ENCODE results near the gene FAM222A. TPM values are rescaled to one million over a fixed set of nuclear protein-coding genes. Genes with fewer than 3 reads are reported as not detected.
"Not testable (repeated sequence)": the region's sequence is repeated elsewhere in the genome, so short reads cannot be mapped to it uniquely, and the experiment has no call there.

The FAM222A gene
- total and polyA plus RNA-seq, 2 donors: 0.71 to 0.78 TPM

DNA sequence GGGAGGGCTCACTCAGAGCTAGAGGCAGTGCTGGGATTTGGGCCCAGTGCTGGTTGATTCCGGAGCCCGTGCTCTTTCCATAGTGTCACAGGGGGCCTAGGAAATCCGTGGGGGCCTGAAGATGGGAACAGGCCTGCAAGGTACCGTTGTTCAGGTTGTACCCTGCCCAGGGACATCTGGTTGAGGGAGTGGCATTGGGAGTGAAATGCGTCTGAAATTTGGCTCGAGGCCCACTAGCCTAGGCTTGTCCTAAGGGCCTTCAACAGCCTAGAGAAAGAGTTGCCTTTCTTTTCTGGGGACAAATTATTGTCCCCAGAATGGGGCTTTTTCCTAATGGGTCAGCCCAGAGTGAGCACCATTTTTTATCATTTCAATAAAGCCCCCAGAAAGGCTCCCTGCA lies 26.4 kb upstream of the FAM222A start:
- WGBS: 87% methylated on average over 6 of the region's 6 CpGs

DNA sequence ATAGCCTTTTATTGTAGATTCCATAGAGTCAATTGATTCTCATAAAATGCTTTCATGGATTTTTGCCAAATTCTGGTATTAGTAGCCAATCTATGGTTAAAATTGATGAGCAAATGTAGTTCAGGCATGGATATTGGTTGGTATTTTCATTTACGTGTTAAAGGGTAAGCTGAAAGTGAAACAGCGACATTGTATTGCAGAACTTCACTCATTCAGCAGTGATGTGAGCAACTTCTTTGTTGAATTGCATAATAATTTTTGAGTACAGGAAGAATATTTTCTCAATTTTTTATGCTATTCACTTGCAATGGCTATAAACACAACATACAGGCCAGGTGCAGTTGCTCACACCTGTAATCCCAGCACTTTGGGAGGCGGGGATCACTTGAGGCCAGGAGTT lies 24.2 kb upstream of the FAM222A start:
- Histone ChIP-seq H3K4me3 (ENCODE audit: low read length in 2 of 2) (no peak overlapping the region), H3K27ac (ENCODE audit: low read depth in 1 of 2, low read length in 1 of 2) (no peak overlapping the region), H3K36me3 (ENCODE audit: control insufficient read depth in 2 of 2, insufficient read depth in 2 of 2, low read length in 1 of 2) (no peaks in the 10 kb centered on the region), H3K9me3 (ENCODE audit: control insufficient read depth in 2 of 2, insufficient read depth in 1 of 2, low read length in 1 of 2) (no peaks in the 10 kb centered on the region), H3K4me1 (ENCODE audit: control insufficient read depth in 2 of 2, insufficient read depth in 2 of 2, low read length in 2 of 2) (no peaks in the 10 kb centered on the region), H3K27me3 (ENCODE audit: control insufficient read depth in 2 of 2, insufficient read depth in 1 of 2, low read length in 1 of 2) (peaks cover 0 to 2% of the 10 kb centered on the region in 2 donors)
- 96% methylated on average over 3 of the region's 3 CpGs for WGBS
- no peak for DNase-seq (ENCODE audit: low read depth in 6 of 9, low spot score in 9 of 9)

More for the DNA sequence above, 26.4 kb upstream of the FAM222A start:
- H3K36me3 ChIP-seq (ENCODE audit: control insufficient read depth in 2 of 2, insufficient read depth in 2 of 2, low read length in 1 of 2): no peaks in the 10 kb centered on the region
- no peaks in the 10 kb centered on the region for H3K4me1 ChIP-seq (ENCODE audit: control insufficient read depth in 2 of 2, insufficient read depth in 2 of 2, low read length in 2 of 2)
- no peaks in the 10 kb centered on the region for H3K27me3 ChIP-seq (ENCODE audit: control insufficient read depth in 2 of 2, insufficient read depth in 1 of 2, low read length in 1 of 2)
- no peak overlapping the region for H3K4me3 ChIP-seq (ENCODE audit: low read length in 2 of 2)
- H3K27ac ChIP-seq (ENCODE audit: low read depth in 1 of 2, low read length in 1 of 2): no peak overlapping the region
- no peaks in the 10 kb centered on the region for H3K9me3 ChIP-seq (ENCODE audit: control insufficient read depth in 2 of 2, insufficient read depth in 1 of 2, low read length in 1 of 2)
- DNase-seq (ENCODE audit: low read depth in 6 of 9, low spot score in 9 of 9): no peak

DNA sequence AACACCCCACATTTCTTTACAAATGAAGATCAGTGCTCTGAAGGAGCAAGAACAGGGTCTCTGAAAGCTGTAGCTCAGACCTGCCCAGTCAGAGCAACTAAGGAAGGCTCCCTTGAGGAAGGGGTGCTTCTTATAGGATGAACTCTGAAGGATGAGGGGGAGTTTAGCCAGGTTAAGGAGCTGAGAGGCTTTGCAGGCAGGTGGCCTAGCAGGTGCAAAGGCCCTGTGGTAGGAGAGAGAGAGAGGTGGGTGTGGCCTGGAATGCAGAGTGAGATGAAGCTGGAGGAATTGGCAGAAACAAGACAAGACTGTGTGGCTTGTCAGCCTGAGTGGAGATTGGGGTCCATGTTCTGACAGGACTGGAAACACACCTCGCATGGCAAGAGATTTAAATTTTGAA lies 20.5 kb upstream of the FAM222A start:
- 90% methylated on average over 1 of the region's 1 CpG for WGBS
- Histone ChIP-seq H3K4me3 (ENCODE audit: low read length in 2 of 2) (no peak overlapping the region), H3K4me1 (ENCODE audit: control insufficient read depth in 2 of 2, insufficient read depth in 2 of 2, low read length in 2 of 2) (no peaks in the 10 kb centered on the region), H3K9me3 (ENCODE audit: control insufficient read depth in 2 of 2, insufficient read depth in 1 of 2, low read length in 1 of 2) (no peaks in the 10 kb centered on the region), H3K36me3 (ENCODE audit: control insufficient read depth in 2 of 2, insufficient read depth in 2 of 2, low read length in 1 of 2) (no peaks in the 10 kb centered on the region), H3K27me3 (ENCODE audit: control insufficient read depth in 2 of 2, insufficient read depth in 1 of 2, low read length in 1 of 2) (peaks cover 0 to 2% of the 10 kb centered on the region in 2 donors), H3K27ac (ENCODE audit: low read depth in 1 of 2, low read length in 1 of 2) (no peak overlapping the region)
- DNase-seq (ENCODE audit: low read depth in 6 of 9, low spot score in 9 of 9): no peak

DNA sequence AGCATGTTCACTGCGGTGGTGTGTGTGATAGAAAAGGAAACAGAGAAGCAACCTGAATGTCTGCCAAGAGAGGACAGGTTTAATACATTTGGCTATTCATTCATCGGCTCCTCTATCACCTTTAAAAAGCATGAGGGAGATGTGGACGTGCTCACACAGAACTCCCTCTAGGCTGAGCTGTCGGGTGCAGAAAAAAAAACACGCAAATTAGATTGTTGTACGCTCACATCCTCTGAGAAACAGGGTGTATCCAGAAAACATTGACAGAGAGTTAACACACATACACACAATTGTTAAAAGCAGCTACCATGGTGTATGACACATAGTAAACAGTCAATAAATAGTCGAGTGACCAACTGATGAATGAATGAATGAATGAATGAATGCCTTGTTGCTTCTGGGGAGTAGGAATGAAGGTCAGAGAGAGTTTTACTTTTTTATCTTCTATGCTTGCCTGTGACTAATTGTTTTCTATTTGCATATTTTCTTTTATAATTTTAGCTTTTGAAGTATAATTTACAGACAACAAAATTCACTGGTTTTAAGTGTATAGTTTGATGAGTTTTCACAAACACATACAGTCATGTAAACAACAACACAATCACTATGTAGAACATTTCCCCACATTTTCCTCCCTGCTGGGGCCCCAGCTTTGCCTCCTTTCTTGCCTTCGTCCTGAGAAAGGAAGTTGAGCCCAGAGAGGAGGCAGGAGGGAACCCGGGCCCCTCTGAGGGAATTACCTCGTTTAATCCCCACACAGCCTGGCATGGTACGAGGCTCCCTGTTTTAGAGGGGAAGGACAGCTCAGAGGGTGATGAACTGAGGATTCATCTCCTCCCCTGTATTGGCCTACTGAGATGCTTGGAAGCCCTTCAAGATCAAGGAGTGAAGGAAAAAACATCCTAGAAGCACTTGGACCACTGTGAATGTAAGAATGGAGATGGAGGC lies 19.7 kb upstream of the FAM222A start:
- Histone ChIP-seq H3K36me3 (ENCODE audit: control insufficient read depth in 2 of 2, insufficient read depth in 2 of 2, low read length in 1 of 2) (no peaks in the 10 kb centered on the region), H3K9me3 (ENCODE audit: control insufficient read depth in 2 of 2, insufficient read depth in 1 of 2, low read length in 1 of 2) (no peaks in the 10 kb centered on the region), H3K4me1 (ENCODE audit: control insufficient read depth in 2 of 2, insufficient read depth in 2 of 2, low read length in 2 of 2) (no peaks in the 10 kb centered on the region), H3K4me3 (ENCODE audit: low read length in 2 of 2) (no peak overlapping the region), H3K27ac (ENCODE audit: low read depth in 1 of 2, low read length in 1 of 2) (no peak overlapping the region), H3K27me3 (ENCODE audit: control insufficient read depth in 2 of 2, insufficient read depth in 1 of 2, low read length in 1 of 2) (peaks cover 0 to 2% of the 10 kb centered on the region in 2 donors)
- no peak for DNase-seq (ENCODE audit: low read depth in 6 of 9, low spot score in 9 of 9)
- WGBS: 66% methylated on average over 11 of the region's 11 CpGs

DNA sequence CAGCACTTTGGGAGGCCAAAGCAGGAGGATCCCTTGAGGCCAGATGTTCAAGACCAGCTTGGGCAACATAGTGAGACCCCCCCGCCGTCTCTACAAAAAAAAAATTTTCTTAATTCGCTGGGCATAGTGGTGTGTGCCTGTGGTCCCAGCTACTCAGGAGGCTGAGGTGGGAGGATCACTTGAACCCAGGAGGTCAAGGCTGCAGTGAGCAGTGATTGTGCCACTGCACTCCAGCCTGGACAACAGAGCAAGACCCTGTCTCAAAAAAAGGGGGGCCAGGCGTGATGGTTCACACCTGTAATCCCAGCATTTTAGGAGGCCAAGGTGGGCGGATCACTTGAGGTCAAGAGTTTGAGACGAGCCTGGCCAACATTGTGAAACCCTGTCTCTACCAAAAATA lies 19.0 kb upstream of the FAM222A start:
- WGBS: 81% methylated on average over 6 of the region's 6 CpGs
- H3K9me3 ChIP-seq (ENCODE audit: control insufficient read depth in 2 of 2, insufficient read depth in 1 of 2, low read length in 1 of 2): not testable (repeated sequence)

DNA sequence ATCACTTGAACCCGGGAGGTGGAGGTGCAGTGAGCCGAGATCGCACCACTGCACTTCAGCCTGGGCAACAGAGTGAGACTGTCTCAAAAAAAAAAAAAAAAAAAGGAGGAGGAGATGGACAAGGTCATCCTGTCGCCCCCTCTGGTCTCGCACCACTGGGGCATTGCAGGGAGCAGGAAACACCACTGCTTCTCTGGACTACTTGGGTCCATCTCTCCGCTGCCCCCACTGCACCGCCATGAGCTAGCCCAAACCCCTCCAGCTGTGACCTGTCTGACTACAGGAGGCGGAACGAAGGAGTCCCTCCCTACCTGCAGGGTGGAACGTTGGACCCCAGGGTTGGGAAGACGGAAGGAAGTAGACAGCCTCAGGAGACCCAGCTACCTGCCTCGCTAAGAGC lies 18.2 kb upstream of the FAM222A start:
- WGBS: 94% methylated on average over 12 of the region's 12 CpGs
- no peaks in the 10 kb centered on the region for H3K36me3 ChIP-seq (ENCODE audit: control insufficient read depth in 2 of 2, insufficient read depth in 2 of 2, low read length in 1 of 2)
- no peaks in the 10 kb centered on the region for H3K4me1 ChIP-seq (ENCODE audit: control insufficient read depth in 2 of 2, insufficient read depth in 2 of 2, low read length in 2 of 2)
- no peak for DNase-seq (ENCODE audit: low read depth in 6 of 9, low spot score in 9 of 9)
- peaks cover 0 to 4% of the 10 kb centered on the region in 2 donors for H3K27me3 ChIP-seq (ENCODE audit: control insufficient read depth in 2 of 2, insufficient read depth in 1 of 2, low read length in 1 of 2)
- no peak overlapping the region for H3K4me3 ChIP-seq (ENCODE audit: low read length in 2 of 2)
- no peaks in the 10 kb centered on the region for H3K9me3 ChIP-seq (ENCODE audit: control insufficient read depth in 2 of 2, insufficient read depth in 1 of 2, low read length in 1 of 2)
- no peak overlapping the region for H3K27ac ChIP-seq (ENCODE audit: low read depth in 1 of 2, low read length in 1 of 2)

More for the DNA sequence above, 19.0 kb upstream of the FAM222A start:
- H3K27me3 ChIP-seq (ENCODE audit: control insufficient read depth in 2 of 2, insufficient read depth in 1 of 2, low read length in 1 of 2); H3K36me3 ChIP-seq (ENCODE audit: control insufficient read depth in 2 of 2, insufficient read depth in 2 of 2, low read length in 1 of 2); H3K4me3 ChIP-seq (ENCODE audit: low read length in 2 of 2); H3K27ac ChIP-seq (ENCODE audit: low read depth in 1 of 2, low read length in 1 of 2); H3K4me1 ChIP-seq (ENCODE audit: control insufficient read depth in 2 of 2, insufficient read depth in 2 of 2, low read length in 2 of 2); DNase-seq (ENCODE audit: low read depth in 6 of 9, low spot score in 9 of 9): not testable (repeated sequence)

DNA sequence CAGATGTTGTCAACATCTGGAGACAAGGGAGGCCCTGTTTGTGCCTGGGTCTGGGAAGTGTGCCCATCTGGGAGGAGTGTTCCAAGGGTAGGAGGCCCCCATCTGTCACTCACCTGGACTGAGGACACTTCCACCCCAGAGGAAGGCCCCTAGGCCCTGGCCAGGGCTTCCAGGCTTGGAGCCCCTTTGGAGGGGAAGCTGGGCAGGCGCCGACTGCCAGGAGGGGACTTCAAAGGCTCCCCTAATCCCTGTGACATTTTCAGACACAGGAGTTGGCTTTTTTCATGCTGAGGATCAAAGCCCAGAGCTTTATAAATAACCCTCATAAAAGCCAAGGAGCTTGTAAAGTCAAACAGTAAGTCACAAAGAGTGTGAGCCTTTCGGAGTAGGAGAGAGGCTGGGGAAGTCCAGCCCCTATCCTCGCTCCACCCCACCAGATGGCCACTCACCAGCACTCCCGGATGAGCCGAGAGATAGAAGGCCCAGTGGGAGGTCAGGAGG lies 17.6 kb upstream of the FAM222A start:
- no peak for DNase-seq (ENCODE audit: low read depth in 6 of 9, low spot score in 9 of 9)
- H3K27ac ChIP-seq (ENCODE audit: low read depth in 1 of 2, low read length in 1 of 2): no peak overlapping the region
- no peaks in the 10 kb centered on the region for H3K4me1 ChIP-seq (ENCODE audit: control insufficient read depth in 2 of 2, insufficient read depth in 2 of 2, low read length in 2 of 2)
- peaks cover 0 to 5% of the 10 kb centered on the region in 2 donors for H3K27me3 ChIP-seq (ENCODE audit: control insufficient read depth in 2 of 2, insufficient read depth in 1 of 2, low read length in 1 of 2)
- no peaks in the 10 kb centered on the region for H3K9me3 ChIP-seq (ENCODE audit: control insufficient read depth in 2 of 2, insufficient read depth in 1 of 2, low read length in 1 of 2)
- no peaks in the 10 kb centered on the region for H3K36me3 ChIP-seq (ENCODE audit: control insufficient read depth in 2 of 2, insufficient read depth in 2 of 2, low read length in 1 of 2)
- 84% methylated on average over 6 of the region's 6 CpGs for WGBS
- no peak overlapping the region for H3K4me3 ChIP-seq (ENCODE audit: low read length in 2 of 2)

DNA sequence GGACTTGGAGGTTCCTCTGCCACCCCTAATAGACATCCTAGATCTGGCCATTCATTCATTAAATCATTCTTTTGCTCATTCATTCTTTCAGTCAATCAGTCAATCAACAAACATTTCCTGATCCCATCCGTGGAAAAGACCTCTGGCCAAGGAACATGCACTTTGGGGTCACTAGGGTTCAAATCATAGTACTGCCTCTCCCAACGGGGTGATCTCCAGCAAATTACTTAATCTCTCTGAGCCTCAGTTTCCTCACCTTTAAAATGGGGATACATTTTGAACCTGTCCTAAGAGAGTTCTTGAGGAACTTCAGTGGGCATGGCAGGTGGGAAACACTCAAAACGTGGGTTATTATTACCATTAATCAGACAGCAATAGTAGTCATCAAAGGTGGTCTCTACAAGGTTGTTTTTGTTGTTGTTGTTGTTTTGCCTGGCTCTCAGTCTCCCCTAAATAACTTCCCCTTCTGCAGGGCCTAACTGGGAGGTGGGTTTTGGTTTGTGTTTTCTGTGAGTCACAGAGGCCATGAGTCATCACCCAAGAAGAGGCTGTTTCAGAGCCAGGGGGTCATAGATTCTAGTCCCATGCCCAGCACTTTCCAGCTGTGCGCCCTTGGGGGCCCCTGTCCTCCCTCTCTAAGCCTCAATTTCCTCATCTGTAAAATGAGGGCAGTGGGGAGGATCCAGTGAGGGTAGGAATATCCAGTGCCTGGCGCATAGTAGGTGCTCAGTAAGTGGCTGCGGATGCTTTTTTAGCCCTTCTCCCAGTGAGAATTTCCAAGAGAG lies 16.9 kb upstream of the FAM222A start:
- Histone ChIP-seq H3K27me3 (ENCODE audit: control insufficient read depth in 2 of 2, insufficient read depth in 1 of 2, low read length in 1 of 2) (peaks cover 0 to 8% of the 10 kb centered on the region in 2 donors), H3K27ac (ENCODE audit: low read depth in 1 of 2, low read length in 1 of 2) (no peak overlapping the region), H3K4me1 (ENCODE audit: control insufficient read depth in 2 of 2, insufficient read depth in 2 of 2, low read length in 2 of 2) (no peaks in the 10 kb centered on the region), H3K36me3 (ENCODE audit: control insufficient read depth in 2 of 2, insufficient read depth in 2 of 2, low read length in 1 of 2) (no peaks in the 10 kb centered on the region), H3K4me3 (ENCODE audit: low read length in 2 of 2) (no peak overlapping the region), H3K9me3 (ENCODE audit: control insufficient read depth in 2 of 2, insufficient read depth in 1 of 2, low read length in 1 of 2) (no peaks in the 10 kb centered on the region)
- 83% methylated on average over 6 of the region's 6 CpGs for WGBS
- DNase-seq (ENCODE audit: low read depth in 6 of 9, low spot score in 9 of 9): no peak

DNA sequence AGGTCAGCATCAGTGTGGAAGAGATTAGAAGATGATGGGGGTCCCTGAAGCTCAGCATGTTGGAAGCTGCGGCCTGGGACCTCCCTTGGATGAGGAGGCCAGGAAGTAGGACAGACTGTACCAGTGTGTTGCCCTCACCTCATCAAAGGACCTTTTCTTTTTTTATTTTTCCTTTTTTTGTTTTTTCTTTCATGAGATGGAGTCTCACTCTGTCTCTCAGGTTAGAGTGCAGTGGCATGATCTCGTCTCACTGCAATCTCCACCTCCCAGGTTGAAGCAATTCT lies 16.4 kb upstream of the FAM222A start:
- H3K27ac ChIP-seq (ENCODE audit: low read depth in 1 of 2, low read length in 1 of 2): no peak overlapping the region
- H3K27me3 ChIP-seq (ENCODE audit: control insufficient read depth in 2 of 2, insufficient read depth in 1 of 2, low read length in 1 of 2): peaks cover 0 to 10% of the 10 kb centered on the region in 2 donors
- H3K9me3 ChIP-seq (ENCODE audit: control insufficient read depth in 2 of 2, insufficient read depth in 1 of 2, low read length in 1 of 2): no peaks in the 10 kb centered on the region
- H3K4me1 ChIP-seq (ENCODE audit: control insufficient read depth in 2 of 2, insufficient read depth in 2 of 2, low read length in 2 of 2): no peaks in the 10 kb centered on the region
- no peaks in the 10 kb centered on the region for H3K36me3 ChIP-seq (ENCODE audit: control insufficient read depth in 2 of 2, insufficient read depth in 2 of 2, low read length in 1 of 2)
- WGBS: 93% methylated on average over 2 of the region's 2 CpGs
- no peak for DNase-seq (ENCODE audit: low read depth in 6 of 9, low spot score in 9 of 9)
- H3K4me3 ChIP-seq (ENCODE audit: low read length in 2 of 2): no peak overlapping the region
